ENCODE data around the gene GFPT2.

Gene GFPT2

DNA sequence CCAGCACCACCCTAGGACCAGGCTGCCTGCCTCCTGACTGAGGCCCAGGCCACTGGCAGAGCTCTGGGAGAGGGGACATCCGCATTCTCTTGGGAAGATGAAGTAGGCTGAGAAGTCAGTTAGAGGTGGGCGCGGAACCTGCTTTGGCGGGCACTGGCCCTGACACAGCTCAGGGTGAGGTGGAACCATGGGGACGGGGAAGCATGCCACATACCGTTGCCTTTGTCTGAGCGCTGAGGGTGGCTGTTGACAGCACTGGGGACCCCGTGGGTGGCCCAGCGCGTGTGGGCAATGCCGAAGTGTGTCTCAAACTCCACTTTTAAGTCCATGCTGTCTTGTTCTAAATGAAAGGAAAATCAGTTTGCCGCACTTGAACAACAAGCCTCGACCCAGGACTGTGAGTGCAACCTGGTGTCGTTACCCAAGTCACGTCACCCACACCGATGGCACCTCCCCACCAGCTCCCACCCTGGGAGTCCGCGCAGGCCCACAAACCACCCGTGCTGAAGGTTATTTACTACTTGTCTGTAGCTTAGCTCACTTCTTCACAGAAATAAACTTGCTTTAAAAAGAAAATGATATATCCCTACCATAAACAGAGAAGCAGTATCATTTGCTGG lies 17.4 kb downstream of the GFPT2 start:
- DNase-seq = peak in 2 of 10 donors; percentile 47 to 58
- intact Hi-C loops (cut with DNase I) = no loop called here

DNA sequence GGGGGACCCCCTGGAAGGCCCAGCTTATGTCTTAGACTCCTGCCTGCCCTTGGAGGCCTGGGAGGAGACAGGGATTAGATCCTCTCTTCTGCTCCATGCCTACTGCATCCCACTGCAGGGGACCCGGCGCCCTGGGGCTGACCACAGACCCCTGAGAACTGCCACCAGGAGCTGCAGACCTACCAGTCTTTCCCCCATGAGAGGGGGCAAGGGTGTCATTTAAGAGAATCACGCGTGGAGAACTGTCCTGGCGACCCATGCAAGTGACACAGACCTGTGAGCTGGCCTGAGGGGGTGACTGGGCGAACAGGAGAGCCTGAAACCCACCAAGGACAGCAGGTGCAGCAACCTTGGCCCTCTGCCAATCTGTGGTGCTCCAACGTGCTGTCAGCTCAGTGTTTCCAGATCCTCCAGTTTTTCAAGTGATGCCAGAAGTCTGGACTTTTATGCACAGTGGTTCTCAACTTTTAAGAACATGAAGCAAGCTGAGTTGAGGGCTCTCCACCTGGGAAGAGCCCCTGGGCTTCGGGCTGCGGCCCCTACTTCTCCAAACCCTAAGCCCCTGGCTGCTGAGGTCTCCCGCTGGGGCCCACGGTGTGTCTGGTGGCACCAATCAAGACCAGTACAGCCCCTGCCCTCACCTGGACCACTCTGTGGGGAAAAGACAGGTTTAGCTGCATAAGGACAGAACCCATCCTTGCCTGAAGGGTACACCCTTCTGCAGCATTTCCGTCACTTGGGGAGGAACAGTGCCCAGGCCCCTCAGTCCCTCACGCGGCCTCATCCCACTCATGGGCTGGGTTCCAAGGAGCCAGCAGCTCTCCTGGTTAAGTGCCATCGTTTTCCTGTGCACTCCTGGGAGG lies 18.2 kb downstream of the GFPT2 start:
- peak in 3 of 10 donors; percentile 69 to 81 (median 70) for DNase-seq
- intact Hi-C loops (cut with DNase I) = no loop called here

DNA sequence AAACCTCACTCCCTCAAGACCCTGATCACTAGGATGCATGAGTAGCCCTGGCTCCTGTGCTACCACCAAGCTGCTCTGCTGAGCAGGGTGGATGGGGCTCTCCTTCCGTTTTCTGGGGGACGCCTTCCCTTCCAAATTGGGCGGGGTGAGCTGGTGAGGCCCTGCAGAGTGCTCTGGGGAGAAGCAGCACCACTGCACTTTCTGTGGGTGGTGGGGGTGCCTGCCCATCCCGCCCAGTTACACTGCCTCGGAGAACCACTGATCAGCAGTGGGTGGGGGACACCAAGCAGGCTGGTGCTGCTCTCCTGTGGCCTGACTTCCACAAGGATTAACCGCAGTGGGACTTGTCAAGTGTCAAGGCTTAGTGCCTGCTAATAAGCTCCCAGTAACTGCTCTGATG lies 19.0 kb downstream of the GFPT2 start:
- peak in 3 of 10 donors; percentile 21 to 45 (median 35) for DNase-seq
- intact Hi-C loops (cut with DNase I) = no loop called here

DNA sequence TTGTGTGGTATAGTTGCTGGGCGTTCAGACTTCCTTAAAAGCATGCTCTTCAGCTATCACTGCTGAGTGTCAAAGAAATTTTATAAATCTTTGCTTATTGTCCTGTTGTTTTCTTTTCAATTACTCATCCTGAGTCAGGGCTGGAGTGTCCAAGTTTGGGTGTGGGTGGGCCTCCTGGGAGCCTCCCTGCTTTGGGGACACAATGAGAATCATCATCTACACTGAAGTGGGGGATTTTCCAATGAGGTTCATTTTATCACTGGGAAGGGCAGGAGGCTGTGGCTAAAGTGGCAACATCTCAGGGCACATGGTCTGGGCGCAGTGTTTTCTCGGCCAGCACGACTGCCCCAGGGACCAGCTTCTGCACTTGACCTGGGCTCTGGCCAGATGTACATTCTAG lies 19.5 kb downstream of the GFPT2 start:
- intact Hi-C loops (cut with DNase I) = no loop called here
- peak in 3 of 10 donors; percentile 49 to 75 (median 62) for DNase-seq

DNA sequence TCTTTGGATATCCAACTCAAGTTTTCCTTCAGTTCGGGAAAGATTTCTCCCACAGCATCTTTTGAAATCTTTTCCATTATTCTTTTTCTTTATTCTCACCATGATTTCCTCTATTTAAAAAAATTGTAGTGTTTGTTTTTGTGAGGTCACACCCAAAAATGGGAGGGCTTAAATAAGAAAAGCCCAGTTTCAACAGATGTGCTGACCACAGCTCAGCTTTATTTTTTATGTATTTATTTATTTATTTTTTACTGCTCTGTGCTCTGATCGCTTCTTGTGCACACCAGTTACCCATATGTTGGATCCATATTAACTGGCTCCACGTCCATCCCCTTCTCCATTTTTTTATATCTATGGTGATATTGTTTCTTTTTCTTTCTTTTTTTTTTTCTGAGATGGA lies 20.3 kb downstream of the GFPT2 start:
- no peak for DNase-seq
- intact Hi-C loops (cut with DNase I) = no loop called here

DNA sequence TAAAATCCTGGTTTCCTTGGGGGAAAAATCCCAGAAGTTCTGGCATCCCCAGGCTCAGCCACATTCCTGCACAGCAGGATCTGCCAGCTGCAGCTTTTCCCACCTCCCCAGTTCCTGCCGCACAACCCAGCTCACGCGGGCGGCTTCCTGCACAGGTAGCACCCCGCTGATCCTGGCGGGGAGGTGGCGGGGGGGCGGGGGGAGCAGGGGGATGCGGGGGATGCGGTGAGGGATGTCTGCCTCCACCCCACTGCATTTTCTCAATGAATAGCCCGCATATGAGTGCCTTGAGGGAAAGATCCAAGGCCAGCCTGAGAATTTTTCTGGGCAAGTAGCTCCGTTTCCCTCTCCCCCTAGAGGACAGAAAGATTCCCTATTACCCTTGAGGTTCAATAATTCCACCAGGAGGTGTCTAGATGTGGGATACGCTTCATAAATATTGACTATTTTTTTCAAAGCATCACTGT lies 21.1 kb downstream of the GFPT2 start:
- intact Hi-C loops (cut with DNase I) = no loop called here
- peak in 3 of 10 donors; percentile 71 to 85 (median 81) for DNase-seq

DNA sequence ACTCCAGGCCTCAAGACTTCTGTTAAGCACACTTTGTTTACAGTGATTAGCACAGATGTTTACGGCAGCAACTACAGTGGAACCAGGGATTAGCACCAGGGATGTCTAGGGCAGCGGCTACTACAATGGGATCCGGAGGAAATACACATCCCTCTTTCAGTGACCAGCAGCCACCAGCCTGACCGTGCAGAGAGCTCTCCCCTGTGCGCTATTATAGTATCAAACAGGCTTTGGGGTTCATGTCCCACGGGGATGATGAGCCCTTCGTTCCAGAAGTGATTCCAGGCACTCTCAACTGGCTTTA lies 21.5 kb downstream of the GFPT2 start:
- intact Hi-C loops (cut with DNase I) = no loop called here
- DNase-seq = peak in 1 of 10 donors; percentile 20

DNA sequence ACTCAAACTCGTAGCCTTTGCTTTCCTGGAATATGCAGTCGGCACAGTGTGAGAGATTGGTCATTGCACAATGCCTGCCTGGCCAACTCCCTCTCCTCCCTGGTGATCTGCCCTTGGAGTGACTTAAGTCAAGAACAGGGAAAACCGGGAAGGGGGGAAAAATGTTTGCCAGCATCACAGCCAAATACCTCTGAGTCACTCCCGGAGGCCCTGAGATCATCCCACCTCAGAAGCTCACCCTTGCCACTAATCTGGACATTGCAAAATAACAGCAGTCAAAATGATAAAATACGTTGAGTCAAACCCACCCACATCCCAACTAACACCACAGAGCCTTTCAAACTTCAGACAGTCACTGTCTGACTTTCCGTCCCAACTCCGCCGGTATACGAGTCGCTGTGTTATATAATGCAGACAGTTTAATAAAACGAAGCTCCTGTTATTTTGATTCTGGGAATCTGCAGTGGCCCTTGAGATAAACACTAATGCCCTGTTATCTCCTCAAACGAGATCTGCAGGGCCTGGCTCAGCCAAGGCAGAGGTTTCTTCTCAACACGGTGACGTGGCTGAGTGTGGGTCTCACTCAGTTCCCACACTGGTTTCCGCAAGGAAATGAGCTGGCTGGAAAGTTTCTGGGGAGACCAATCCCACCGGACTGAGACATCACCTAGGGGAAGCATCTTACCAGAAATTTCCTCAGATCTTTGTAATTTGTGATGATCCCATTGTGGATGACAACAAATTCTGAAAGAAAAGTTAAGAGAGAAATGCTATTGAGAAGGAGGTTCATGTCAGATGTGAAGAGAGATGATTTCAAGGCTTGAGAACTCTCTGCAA lies 22.1 kb downstream of the GFPT2 start:
- intact Hi-C loops (cut with DNase I) = no loop called here
- DNase-seq = peak in 3 of 10 donors; percentile 17 to 42 (median 22)

DNA sequence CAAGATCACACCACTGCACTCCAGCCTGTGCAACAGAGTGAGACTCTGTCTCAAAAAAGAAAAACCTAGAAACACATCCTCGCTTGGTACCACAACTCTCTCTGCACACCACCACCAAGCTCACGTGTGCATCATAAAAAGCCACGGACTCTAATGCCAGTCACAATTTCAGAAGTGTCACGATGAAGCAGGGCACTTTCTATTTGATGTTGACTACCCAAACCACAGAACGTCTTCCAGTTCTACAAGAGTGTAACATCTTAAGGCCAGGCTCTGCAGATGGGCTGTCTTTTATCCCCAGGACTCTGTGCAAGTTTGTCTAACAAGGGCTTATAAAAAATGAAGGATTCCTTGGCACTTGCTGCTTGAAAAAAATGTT lies 22.9 kb downstream of the GFPT2 start:
- peak in 1 of 10 donors; percentile 7 for DNase-seq
- intact Hi-C loops (cut with DNase I) = no loop called here

DNA sequence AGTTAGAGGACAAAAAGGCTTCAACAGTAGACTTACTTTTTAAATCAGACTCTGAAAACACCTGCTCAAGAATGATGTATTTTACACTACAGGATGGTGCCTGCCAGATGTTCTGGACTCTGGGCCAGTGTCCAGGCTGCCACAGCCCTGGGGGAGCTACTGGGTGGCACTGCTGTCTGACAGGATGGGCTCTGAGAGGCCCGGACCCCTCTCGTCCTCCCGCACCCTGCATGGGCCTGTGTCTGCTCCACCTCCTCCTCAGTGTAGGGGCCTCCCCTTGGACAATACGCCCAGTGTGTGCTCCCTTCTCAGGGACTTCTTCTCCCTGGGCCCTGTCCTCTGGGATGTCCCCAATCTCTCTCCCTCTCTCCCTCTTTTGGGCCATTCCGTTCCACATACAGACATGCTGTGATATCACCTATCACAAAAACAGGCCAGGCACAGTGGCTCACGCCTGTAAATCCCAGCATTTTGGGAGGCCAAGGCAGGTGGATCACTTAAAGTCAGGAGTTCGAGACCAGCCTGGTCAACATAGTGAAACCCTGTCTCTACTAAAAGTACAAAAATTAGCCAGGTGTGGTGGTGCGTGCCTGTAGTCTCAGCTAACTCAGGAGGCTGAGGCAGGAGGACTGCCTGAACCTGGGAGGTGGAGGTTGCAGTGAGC lies 23.4 kb downstream of the GFPT2 start:
- DNase-seq = peak in 3 of 10 donors; percentile 30 to 76 (median 39)
- intact Hi-C loops (cut with DNase I) = no loop called here

DNA sequence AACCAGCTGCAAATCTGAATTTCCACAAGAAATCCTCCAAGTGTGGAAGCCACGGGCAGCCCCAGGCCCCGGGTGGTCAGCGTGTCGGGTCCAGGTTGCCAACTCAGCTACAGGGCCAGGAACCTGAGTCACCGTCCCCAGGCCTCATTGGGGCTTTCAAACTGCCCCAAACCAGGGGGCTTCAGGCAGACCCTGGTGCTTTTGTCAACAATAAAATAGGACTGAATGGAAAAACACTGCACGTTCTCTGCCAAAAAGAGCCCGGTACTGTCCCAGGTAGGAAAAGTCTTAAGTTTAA lies 24.0 kb downstream of the GFPT2 start:
- peak in 2 of 10 donors; percentile 49 to 67 for DNase-seq
- intact Hi-C loops (cut with DNase I) = no loop called here

DNA sequence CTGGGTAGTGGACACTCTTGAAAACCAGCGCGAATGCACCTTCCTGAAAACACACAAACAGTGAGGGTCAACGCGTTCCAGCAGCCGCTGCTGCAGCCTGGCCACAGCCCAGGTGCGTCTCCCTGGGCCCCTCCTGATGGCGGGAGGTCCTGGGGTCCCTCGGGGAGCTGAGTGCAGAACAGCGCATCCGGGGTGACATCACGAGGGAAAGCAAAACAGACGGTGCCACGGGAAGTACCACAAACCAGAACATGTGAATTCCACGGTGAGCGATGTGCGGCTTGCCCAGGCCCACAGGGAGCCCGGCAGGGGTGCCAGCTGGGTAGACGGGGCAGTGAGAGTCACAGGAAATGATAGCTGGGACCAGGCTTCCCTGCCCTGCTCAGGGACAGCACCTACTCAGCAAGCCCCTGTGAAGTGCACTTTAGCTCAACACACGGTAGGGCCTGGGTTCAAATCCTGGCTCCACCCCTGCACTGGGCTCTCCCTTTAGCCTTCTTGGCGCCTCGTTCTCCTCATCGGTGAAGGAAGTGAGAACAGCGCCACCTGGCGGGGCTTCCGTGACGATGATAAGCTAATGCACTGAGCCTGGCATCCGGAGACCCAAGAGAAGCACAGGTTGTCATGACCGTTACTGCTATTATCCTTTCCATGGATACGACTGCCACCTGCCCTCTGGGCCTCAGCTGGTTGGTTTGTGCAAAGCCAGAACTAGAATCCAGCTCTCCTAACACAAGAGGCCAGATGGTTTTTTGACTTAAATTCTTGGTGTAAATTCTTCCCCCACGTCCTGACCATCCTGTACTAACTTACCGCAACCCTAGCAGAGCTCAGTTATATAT lies 24.6 kb downstream of the GFPT2 start:
- peak; percentile 54 to 97 (median 82) for DNase-seq
- intact Hi-C loops (cut with DNase I) = no loop called here

DNA sequence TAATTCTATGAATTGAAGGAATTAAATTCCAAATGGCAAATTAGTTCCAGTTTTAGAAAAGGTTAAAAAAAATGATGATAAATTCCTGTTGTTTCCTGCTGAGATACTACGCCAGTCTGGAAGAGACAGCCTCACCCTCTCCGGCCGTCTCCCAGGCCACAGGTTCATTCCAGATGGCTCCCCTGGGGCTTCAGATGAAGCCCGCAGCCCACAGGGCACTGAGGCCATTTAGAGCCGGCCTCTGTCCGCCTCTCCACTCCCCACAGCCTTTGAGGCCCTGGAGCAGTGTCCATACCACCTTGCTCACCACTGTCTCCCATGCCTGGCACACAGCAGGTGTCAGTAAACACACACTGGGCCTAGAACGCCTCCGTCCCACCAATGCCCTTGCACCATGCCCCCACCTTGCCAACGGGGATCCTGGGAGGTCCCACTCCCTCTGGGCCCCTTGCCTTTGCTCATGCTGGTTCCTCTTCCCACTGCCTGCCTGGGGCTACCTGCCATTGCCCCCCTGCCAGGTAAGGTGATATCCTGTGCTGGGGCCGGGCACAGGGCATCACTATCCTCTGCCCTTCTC lies 26.1 kb downstream of the GFPT2 start:
- intact Hi-C loops (cut with DNase I) = no loop called here
- peak in 3 of 10 donors; percentile 34 to 67 (median 48) for DNase-seq

DNA sequence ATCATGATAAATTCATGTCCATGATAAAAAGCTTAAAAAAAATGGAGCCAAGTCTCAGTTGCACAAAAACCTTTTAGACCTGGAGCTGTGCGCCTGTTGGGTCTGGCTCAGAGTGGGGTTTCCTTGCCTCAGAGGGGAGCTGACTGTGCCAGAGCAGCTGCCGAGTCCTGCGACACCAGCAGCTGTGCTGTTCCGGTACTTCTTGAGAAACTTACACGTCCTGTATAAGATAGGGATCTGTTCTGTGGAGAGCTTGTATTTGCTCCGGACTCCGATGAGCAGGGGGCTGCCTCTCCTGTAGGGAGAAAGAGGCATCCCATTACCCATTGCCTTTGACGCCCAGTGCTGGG lies 28.6 kb downstream of the GFPT2 start:
- peak in 5 of 10 donors; percentile 23 to 88 (median 57) for DNase-seq
- intact Hi-C loops (cut with DNase I) = no loop called here

DNA sequence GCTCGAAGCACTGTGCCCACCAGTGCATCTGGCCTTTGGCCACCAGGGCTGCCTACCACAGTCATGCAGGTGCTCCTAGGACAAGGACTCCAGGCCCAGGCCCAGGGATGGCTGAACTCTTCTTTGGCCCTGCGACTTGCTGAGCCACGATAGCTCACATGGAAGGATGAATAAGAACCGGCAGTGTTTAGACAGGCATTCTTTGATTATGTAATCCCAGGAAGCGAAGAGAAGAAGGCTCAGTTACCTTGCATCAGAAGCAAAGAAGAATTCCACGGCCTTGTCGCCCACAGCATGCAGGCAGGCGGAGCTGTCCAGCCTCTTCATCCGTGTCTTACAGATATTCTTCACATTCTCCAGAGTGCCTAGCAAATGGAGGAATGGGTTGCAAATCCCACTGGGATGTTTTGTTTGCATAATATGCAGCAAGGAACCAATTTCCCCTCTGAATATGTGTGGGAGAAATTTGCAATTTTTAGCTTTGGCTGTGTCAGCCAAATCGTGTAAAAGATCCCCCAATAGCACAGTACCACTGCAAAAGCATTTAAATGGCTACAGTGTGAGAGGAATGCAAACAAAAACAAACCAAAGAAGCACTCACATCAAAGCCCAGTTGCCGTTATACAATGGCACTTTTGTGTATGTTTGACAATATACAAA lies 29.1 kb downstream of the GFPT2 start:
- peak in 5 of 10 donors; percentile 29 to 85 (median 48) for DNase-seq
- intact Hi-C loops (cut with DNase I) = no loop called here

DNA sequence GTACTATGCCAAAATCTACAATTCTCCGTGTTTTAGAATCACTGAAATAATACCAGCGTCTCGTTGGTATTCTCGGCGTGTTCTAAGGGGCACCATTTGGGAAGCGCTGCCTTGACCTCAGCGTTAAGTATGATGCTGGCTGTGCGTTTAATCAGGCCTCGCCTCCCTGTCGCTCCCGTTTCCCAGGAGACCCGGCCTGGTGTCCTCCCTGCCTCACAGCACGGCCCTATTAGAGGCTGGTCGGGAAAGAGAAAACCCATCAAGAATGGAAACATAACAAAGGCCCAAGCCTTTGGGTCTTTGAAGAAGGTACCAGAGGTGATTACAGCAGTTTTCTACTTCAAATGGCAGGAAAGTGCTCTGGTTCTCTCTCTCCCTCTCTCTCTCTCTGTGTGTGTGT lies 30.0 kb downstream of the GFPT2 start:
- peak in 2 of 10 donors; percentile 30 to 44 for DNase-seq
- intact Hi-C loops (cut with DNase I) = no loop called here

DNA sequence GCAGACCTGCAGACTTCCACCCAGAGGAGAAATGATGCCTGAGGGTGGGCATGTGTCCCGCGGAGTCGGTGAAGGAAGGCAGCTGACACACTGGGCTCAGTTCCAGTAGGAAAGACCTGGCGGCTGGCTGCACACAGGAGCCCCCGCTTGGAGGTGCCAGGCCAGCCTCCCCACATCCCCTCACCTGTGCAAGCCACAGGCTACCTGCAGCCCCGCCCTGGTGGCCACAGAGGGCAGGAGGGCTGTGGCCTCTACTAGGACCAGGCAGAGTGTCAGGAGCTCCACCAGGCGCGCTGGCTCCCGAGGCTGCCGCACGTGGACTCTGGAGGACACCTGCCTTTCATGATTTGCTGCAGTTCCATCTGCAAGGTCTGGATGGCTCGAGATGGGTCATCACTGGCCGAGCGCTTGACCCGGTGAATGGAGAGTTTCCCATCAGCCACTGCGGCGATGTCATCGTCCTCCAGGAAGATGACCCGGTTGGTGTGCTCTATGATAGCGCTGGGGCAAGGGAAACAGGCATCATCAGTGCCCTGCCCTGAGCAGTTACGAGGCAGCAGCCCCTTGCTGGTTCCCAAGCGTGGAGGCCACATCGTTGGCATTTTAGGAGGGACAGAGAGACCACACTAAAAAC lies 34.6 kb downstream of the GFPT2 start:
- intact Hi-C loops (cut with DNase I) = no loop called here
- DNase-seq = no peak

DNA sequence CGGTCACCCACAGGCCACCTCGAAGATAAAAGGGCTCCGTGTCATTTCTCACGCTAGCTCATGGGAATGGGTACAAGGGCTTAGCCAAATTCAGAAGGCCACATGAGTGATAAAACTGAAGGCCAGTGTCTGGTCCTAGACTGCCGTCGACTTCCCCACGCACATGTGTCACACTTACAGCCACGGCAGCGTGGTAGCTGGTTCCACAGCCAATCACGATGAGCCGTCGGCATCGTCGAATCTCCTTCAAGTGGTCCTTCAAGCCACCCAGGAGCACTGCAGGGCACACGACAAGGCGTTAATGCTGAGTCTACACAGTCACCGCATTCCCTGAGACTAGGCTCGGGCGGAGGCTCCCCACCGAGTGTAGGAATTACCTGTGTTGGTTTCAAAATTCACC lies 36.5 kb downstream of the GFPT2 start:
- intact Hi-C loops (cut with DNase I) = no loop called here
- DNase-seq = peak in 1 of 10 donors; percentile 64
